Stimulated activated naive CD8-positive, alpha-beta T cell treated with anti-CD3 and anti-CD28 coated beads, Interleukin-15, amount 100 ng/mL, for 72 hours (primary cell): ENCODE results near the gene ONECUT2.
"Not testable (repeated sequence)": the region's sequence is repeated elsewhere in the genome, so short reads cannot be mapped to it uniquely, and the experiment has no call there.

Source experiments
- ATAC-seq: fragments of 150-1000 bp; cut with Tn5 transposase; 2 replicates; pipeline ENCODE4 v1.10.0; 2021; ENCODE audit warnings: mild to moderate bottlenecking, moderate library complexity
- DNase-seq, 2 donors: peaks; one replicate each; pipeline ENCODE4 v3.0.0; 2021 to 2022
- H3K27ac Mint-ChIP-seq, 2 donors: one replicate each; pipeline ENCODE4 v1.8.0; 2022; ENCODE audit warnings: mild to moderate bottlenecking in 2 of 2, mixed read lengths in 2 of 2, moderate library complexity in 2 of 2
- H3K27me3 Mint-ChIP-seq: one replicate; pipeline ENCODE4 v1.8.0; 2022; ENCODE audit warnings: mixed read lengths
- H3K4me1 Mint-ChIP-seq: one replicate; pipeline ENCODE4 v1.8.0; 2022; ENCODE audit warnings: mild to moderate bottlenecking, mixed read lengths
- H3K4me3 Mint-ChIP-seq, 2 donors: one replicate each; pipeline ENCODE4 v1.8.0; 2022; ENCODE audit warnings: mild to moderate bottlenecking in 2 of 2, mixed read lengths in 2 of 2, moderate library complexity in 1 of 2
- H3K9me3 Mint-ChIP-seq, 2 donors: one replicate each; pipeline ENCODE4 v1.8.0; 2022; ENCODE audit warnings: mixed read lengths in 2 of 2

The ONECUT2 gene

DNA sequence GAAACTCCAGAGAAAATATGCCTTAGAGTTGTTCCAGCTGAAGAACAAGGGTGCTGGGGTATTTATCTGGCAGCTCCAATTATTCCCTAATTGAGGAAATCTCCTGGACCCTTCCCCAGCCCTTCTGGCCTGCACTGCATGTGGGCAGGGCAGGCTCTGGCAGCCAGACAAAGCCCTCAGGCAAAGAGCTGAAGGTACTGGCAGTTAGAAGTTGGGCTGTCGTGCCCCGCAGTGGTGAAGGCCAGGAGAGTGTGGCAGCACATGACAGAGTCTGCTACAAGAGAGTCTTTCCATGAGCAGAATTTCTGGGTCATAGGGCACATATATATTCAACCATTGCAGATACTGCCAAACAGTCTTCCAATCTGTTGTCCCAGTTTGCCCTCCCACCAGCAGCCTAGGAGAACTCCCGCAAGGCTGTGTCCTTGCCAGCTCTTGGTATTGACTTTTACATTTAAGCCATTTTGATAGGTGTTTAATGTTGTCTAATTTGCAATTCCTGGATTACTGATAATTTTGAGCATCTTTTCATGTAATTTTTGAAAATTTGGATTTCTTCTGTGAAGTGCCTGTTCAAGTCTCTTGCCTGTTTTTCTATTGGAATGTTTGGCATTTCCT is 26.6 kb downstream of the ONECUT2 start:
- Mint-ChIP-seq H3K27me3 (peaks cover 20% of the 10 kb centered on the region), H3K27ac (no peak overlapping the region), H3K4me1 (no peaks in the 10 kb centered on the region), H3K9me3 (peaks cover 0 to 5% of the 10 kb centered on the region in 2 donors), H3K4me3 (no peak overlapping the region)
- ATAC-seq: no peak
- no peak for DNase-seq

DNA sequence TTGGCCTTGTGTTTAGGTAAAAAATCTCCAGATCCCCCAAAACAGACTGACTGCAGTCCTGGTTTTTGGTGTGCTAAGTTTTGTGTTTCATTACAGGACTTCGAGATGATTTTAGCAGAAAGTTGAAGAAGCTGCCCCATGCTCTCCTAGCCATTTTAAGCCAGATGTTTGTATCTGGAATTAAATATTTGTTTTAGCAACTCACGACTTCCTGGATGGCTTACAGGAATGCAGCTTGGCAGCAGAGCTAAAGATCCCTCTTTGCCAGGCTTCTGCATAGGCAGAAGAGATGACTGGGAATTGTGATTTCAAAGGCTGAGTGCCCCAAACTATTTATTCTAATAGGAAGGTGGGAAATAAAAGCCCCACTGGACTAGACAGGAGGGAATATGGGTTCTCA is 31.1 kb downstream of the ONECUT2 start:
- H3K27me3 Mint-ChIP-seq: peaks cover 31% of the 10 kb centered on the region
- no peak overlapping the region for H3K27ac Mint-ChIP-seq
- no peak overlapping the region for H3K4me3 Mint-ChIP-seq
- H3K9me3 Mint-ChIP-seq: peaks cover 0 to under 1% of the 10 kb centered on the region in 2 donors
- no peak for ATAC-seq
- no peaks in the 10 kb centered on the region for H3K4me1 Mint-ChIP-seq
- DNase-seq: no peak

DNA sequence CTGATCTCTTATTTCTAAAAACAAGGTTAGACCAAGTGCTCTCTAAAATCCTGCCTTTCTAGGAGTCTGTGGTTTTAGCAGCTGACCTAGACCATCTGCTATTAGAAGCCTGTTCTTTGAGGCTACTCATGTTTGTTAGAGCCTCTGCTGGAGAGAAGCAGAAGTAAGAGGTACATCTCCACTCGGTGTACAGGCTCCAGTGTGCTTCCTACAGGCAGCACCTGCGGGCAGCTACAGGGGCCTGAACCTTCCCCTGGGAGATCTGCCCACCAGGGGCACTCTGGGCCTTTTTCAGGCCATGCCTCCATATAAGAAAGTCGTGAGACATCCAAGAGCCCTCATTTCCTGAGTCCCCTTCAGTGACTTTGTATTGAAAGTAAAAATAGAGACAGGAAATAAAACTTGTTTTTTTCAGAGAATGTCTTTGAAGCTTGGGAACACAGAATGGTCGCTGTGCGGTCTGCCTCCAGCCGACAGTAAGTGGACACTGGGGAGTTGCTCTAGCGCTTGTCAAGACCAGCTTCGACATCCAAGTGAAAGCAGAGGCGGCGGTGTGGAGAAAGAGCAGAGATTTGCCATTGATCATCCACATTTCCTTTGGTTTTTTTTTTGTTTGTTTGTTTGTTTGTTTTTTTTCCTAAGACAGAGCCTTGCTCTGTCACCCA is 31.7 kb downstream of the ONECUT2 start:
- H3K27me3 Mint-ChIP-seq: peaks cover 31% of the 10 kb centered on the region
- H3K27ac Mint-ChIP-seq: no peak overlapping the region
- H3K4me1 Mint-ChIP-seq: no peaks in the 10 kb centered on the region
- H3K9me3 Mint-ChIP-seq: no peaks in the 10 kb centered on the region
- ATAC-seq: no peak
- no peak for DNase-seq
- no peak overlapping the region for H3K4me3 Mint-ChIP-seq

DNA sequence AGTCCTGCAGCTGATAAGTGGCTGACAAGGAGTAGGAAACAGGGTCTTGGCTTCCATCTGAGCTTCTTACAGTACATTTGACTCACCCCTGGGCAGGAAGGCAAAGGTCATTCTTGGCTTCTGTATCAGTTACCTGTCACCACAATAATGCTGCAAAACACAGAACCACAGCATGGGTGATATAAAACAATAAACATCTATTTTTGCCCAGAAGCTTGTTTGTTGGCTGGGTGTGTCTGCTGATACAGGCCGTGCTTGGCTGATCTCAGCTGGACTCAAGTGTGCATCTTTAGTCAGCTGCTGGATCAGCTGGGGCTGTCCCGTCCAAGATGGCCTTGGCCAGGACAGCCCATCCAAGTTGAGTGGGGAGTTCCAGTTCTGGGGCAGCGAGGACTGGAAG is 34.7 kb downstream of the ONECUT2 start:
- DNase-seq (no peak), ATAC-seq (no peak)
- Mint-ChIP-seq H3K4me3 (no peak overlapping the region), H3K4me1 (no peaks in the 10 kb centered on the region), H3K9me3 (no peaks in the 10 kb centered on the region), H3K27me3 (peaks cover 40% of the 10 kb centered on the region), H3K27ac (peak overlapping the region in 1 of 2 donors; percentile 13)

DNA sequence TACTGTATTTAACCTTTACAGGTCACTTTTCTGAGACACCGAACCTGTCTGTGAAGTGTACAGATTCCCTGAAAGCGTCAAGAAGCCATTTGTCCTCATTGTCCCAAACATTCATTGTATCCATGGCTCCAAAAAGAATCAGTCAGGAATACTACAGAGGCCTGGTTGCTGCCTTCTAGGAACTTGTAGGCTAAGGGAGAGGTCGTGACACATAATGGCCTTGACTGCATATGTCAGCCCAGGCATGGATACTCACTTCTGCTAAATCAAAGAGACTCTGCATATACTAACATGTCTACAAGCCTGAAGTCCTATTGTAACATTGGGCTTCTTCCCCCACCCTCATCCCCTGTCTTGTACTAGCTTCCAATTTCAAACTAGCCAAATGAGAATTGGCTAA is 40.2 kb downstream of the ONECUT2 start:
- ATAC-seq (no peak), DNase-seq (no peak)
- peaks cover 44% of the 10 kb centered on the region for H3K27me3 Mint-ChIP-seq
- H3K9me3 Mint-ChIP-seq: no peaks in the 10 kb centered on the region
- no peak overlapping the region for H3K27ac Mint-ChIP-seq
- H3K4me3 Mint-ChIP-seq: no peak overlapping the region
- H3K4me1 Mint-ChIP-seq: no peaks in the 10 kb centered on the region

DNA sequence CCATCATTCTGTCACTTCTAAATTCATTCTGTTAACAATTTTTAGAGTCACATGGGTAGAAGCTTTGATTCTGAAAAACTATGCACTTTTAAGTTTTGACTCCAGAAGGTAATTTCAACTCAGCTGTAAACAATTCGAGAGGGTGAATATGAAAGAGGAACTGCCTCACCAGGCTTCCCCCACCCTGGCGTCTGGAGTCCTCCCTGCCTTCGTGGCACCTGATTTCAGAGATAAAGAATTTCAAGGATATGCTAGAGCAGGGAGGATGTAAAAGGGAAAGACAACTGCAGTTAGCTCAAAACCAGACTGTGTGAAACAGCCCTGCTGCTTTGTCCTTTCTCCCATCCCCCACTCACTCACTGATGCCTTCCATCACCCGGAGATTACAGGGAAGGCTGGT is 40.7 kb downstream of the ONECUT2 start:
- no peak overlapping the region for H3K4me3 Mint-ChIP-seq
- H3K27ac Mint-ChIP-seq: no peak overlapping the region
- H3K4me1 Mint-ChIP-seq: no peaks in the 10 kb centered on the region
- ATAC-seq (no peak), DNase-seq (no peak)
- peaks cover 45% of the 10 kb centered on the region for H3K27me3 Mint-ChIP-seq
- no peaks in the 10 kb centered on the region for H3K9me3 Mint-ChIP-seq

DNA sequence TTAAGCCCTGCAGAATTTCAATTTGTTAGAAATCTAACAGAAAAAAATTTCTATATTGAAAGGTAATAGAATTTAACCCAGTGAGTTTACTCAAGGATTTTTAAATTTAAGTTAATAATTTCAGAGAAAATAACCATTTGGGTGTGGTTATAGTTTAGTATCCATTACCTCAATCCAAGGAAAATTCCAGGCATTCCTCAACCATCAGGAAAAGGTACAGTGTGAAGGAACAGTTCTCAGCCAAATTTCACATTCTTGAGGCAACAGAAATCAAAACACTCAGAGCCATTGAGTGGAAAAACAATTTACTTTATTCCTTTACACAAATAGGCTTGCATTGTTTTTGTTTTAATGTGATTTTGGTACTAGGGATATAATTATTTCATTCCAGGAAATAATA is 45.6 kb downstream of the ONECUT2 start:
- no peak overlapping the region for H3K27ac Mint-ChIP-seq
- H3K4me3 Mint-ChIP-seq: no peak overlapping the region
- H3K4me1 Mint-ChIP-seq: no peaks in the 10 kb centered on the region
- no peaks in the 10 kb centered on the region for H3K9me3 Mint-ChIP-seq
- ATAC-seq (no peak), DNase-seq (no peak)
- H3K27me3 Mint-ChIP-seq: peaks cover 43% of the 10 kb centered on the region

DNA sequence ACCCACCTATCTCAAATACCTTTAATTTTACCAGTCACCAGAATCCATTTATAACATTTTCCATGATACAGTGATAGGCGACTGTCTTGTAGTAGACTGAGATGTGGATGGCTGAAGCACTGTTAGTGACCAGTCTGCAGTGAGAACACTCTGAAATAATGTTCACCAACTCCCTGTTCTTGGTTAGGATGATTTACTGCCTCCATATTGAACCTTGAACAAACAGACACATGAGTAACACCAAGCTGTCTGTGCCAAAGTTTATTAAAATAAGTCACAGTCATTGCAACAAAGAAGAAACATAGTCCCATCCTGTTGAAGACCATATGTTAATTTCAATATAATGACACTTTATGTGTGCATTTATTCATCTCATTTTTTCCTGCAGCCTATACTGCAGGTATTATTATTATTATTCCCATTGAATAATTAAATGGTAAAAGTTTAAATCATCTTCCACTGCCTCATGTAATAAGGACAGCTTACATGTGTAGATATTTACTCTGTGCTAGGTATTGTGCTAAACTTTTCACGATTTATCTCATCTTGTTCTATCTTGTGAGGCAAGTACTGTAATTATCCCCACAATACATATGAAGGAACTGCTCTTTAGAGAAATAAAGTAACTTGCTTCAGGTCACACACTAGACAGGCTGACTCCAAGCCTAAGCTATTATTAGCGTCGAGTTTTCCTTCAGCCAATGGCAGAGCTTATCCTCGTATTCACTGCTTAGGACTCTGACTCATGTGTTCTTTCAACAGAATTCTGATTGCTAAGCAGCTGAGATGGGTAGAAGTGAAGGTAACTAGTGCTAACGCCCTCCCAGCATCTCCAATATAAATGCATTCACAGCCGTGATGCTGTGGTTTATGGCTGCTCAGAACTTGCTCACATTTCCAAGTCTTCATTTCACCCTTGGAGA is 62.5 kb downstream of the ONECUT2 start:
- H3K27me3 Mint-ChIP-seq: peaks cover 10% of the 10 kb centered on the region
- DNase-seq: no peak
- H3K9me3 Mint-ChIP-seq: no peaks in the 10 kb centered on the region
- no peak overlapping the region for H3K4me3 Mint-ChIP-seq
- no peak overlapping the region for H3K27ac Mint-ChIP-seq
- no peak for ATAC-seq
- H3K4me1 Mint-ChIP-seq: no peaks in the 10 kb centered on the region

DNA sequence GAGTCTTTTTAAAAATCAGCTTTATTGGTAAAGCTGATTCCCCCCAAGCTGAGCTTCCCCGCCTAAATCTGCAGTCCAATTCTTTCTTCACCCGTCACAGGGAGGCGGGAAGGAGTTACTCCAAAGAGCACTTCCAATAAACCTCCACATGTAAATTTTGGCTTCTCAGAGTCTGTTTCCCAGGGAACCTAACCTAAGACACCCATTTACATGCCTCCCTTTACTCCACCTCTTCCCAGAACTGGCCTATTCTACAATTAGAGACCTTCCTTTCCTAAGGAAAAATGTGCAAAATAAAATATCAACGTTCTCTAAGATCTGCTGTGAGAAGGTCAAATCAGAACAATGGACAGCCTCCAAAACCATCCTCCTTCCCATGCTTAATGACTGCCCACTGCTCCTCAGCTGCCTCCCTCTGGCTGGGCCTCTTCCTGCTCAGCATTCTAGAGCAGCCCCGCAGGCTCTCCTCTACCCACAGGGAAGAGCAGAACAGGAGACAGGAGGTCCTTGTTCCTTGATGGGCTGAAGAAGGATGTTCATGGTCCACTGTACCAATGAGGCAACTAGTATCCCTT is 63.6 kb downstream of the ONECUT2 start:
- Mint-ChIP-seq H3K4me1 (no peaks in the 10 kb centered on the region), H3K4me3 (no peak overlapping the region), H3K27ac (no peak overlapping the region), H3K9me3 (no peaks in the 10 kb centered on the region), H3K27me3 (peaks cover 10% of the 10 kb centered on the region)
- ATAC-seq (no peak), DNase-seq (no peak)

DNA sequence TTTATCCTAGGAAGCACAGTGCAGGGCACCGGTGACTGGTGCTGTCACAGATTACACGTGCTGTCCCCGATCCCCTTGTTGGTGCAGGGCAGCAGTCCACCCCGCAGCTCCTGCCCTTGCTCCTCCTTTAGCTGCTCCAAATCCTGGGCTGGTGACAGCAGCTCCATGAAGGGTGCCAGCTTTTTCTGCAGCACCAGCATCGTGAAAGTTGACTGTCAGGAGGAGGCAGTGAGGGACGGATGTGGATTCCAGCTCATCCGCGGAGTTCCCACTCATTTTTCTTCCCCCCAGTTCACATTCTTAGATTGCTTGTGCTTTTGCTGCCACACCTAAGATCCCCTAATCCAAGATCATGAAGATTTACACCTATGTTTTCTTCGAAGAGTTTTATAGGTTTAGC is 67.5 kb downstream of the ONECUT2 start:
- ATAC-seq (no peak), DNase-seq (no peak)
- H3K4me3 Mint-ChIP-seq: no peak overlapping the region
- H3K27ac Mint-ChIP-seq: no peak overlapping the region
- H3K27me3 Mint-ChIP-seq: peaks cover 23% of the 10 kb centered on the region
- no peaks in the 10 kb centered on the region for H3K4me1 Mint-ChIP-seq
- H3K9me3 Mint-ChIP-seq: no peaks in the 10 kb centered on the region

DNA sequence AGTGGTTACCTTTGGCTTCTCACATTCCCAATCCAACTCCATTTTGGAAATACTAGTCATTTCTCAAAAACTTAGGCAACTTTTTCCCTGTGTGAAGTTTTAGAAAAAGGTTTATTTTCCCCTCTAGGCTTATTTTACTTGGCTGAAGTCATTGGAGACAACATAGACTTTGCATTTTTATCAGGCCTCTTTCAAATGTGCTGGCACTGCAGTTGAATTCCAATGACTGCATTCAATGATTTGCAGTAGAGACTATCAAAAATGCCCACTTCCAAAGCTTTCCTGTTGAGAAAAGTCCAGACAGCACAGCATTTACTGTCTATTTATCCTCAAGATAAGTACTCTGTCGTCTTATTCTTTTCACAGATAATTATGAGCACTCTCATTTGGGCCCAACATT is 70.1 kb downstream of the ONECUT2 start:
- Mint-ChIP-seq H3K27me3 (peaks cover 33% of the 10 kb centered on the region), H3K27ac (no peak overlapping the region), H3K4me3 (no peak overlapping the region), H3K9me3 (no peaks in the 10 kb centered on the region), H3K4me1 (no peaks in the 10 kb centered on the region)
- DNase-seq: no peak
- ATAC-seq: no peak

DNA sequence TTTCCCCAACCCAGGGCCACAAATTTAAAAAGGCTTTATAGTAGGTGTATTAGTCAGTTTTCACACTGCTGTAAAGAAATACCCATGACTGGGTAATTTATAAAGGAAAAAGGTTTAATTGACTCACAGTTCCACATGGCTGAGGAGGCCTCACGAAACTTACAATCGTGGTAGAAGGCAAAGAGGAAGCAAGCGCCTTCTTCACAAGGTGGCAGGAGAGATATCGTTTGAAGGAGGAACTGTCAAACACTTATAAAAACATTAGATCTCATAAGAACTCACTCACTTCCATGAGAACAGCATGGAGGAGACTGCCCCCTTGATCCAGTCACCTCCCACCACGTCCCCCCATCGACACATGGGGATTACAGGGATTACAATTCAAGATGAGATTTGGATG is 80.9 kb downstream of the ONECUT2 start:
- no peak overlapping the region for H3K4me3 Mint-ChIP-seq

DNA sequence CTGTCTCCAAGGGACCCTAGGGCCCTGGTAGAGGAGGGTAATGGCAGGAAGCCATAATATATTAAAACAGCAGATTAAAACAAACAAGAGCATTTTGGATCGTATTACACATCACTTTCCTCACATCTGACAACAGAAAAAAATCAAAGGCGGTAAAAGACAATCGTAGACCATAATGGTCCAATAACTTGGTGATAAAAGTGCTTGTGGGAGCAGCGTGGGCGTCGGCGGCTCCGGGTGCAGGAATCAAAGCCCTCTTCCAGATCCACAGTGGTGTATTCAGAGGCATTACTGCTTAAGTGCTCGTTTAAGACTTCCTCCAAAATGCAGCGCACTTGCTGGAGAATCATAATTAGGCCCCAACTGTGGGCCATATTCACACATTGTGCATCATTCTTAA is 83.4 kb downstream of the ONECUT2 start:
- no peak overlapping the region for H3K4me3 Mint-ChIP-seq
- peaks cover 23% of the 10 kb centered on the region for H3K27me3 Mint-ChIP-seq
- no peaks in the 10 kb centered on the region for H3K4me1 Mint-ChIP-seq
- DNase-seq: no peak
- no peak overlapping the region for H3K27ac Mint-ChIP-seq
- peaks cover 0 to 5% of the 10 kb centered on the region in 2 donors for H3K9me3 Mint-ChIP-seq
- no peak for ATAC-seq

More for the DNA sequence above, 80.9 kb downstream of the ONECUT2 start:
- no peaks in the 10 kb centered on the region for H3K4me1 Mint-ChIP-seq
- no peak overlapping the region for H3K27ac Mint-ChIP-seq
- DNase-seq (no peak), ATAC-seq (no peak)
- peaks cover 0 to 5% of the 10 kb centered on the region in 2 donors for H3K9me3 Mint-ChIP-seq
- peaks cover 17% of the 10 kb centered on the region for H3K27me3 Mint-ChIP-seq

DNA sequence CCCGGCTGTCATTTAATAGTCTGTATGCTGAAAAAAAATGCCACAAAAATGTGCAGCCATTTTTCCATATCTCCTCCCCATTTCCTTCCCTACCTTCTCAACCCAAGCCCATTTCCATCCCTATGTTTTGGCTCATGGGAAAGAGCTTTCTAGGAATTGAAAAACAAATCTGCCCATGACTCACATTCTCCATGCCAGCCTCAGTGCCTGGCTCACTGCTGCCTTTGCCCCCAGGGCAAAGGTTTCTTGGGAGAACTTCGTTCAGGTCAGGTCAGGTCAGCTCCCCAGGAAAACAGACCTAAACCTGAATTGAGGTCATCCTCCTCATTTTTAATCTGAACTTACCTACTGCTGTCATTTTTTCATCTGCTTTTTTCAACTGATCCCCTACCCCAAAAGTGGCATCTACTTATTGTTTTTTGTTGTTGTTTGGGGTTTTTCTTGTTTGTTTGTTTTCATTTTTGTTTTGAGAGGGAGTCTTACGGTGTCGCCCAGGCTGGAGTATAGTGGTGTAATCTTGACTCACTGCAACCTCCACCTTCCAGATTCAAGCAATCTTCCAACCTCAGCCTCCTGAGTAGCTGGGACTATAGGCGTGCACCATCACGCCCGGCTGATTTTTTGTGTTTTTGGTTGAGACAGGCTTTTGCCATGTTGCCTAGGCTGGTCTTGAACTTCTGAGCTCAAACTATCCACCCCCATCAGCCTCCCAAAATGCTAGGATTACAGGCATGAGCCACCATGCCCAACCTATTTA is 84.7 kb downstream of the ONECUT2 start:
- H3K27me3 Mint-ChIP-seq: peaks cover 25% of the 10 kb centered on the region
- no peak overlapping the region for H3K4me3 Mint-ChIP-seq
- no peak for DNase-seq
- no peaks in the 10 kb centered on the region for H3K4me1 Mint-ChIP-seq
- H3K27ac Mint-ChIP-seq: no peak overlapping the region
- no peak for ATAC-seq
- H3K9me3 Mint-ChIP-seq: no peaks in the 10 kb centered on the region

DNA sequence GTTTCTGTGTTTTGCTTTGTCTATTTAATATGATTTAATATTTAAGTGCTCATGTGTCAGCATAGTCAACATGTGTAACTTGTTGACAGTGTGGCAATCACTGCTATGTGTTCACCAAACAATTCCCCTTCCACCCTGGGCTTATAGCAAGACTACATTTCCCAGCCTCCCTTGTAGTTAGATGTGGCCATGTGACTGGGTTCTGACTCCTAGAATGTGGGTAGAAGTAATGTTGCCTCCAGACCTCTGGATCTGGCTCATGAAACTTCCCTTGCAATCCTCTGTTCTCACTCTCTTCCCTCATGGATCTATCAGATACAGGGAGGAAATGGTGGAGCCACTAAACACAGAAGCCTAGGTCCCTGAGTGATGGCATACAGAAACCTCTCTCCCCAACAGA is 87.2 kb downstream of the ONECUT2 start:
- peaks cover 25% of the 10 kb centered on the region for H3K27me3 Mint-ChIP-seq
- DNase-seq, H3K4me1 Mint-ChIP-seq, ATAC-seq, H3K4me3 Mint-ChIP-seq, H3K27ac Mint-ChIP-seq, H3K9me3 Mint-ChIP-seq: not testable (repeated sequence)
